HT-29 (cell line): ENCODE measurements around the gene CCDC121. TPM values are rescaled to one million over a fixed set of nuclear protein-coding genes. Genes with fewer than 3 reads are reported as not detected.
A peak's percentile ranks its signal among the peaks of the same experiment; 100 is the strongest.
"Not testable (repeated sequence)": the region's sequence is repeated elsewhere in the genome, so short reads cannot be mapped to it uniquely, and the experiment has no call there.

Experiments used
- DNase-seq: peaks from one replicate; pipeline ENCODE4 v3.0.0-alpha.2; 2015; ENCODE audit warnings: low spot score
- total RNA-seq: library from RNA; depleted of rRNA; stranded (reverse); fragments of >200 nt; shearing (Covaris generic); gene quantifications from 2 replicates; pipeline ENCODE4 v1.2.3, GENCODE V29; 2014

CCDC121 gene
- total RNA-seq, 1 experiment from 2014 or later = 0.99 TPM

GRCh38 chr2:27638037-27638637 lies 9.3 kb upstream of the CCDC121 start:
- no peak for DNase-seq

GRCh38 chr2:27636766-27637165 lies 8.0 kb upstream of the CCDC121 start:
- no peak for DNase-seq

- no peak for DNase-seq
Observed at GRCh38 chr2:27634291-27634690, 5.5 kb upstream of the CCDC121 start.

GRCh38 chr2:27630257-27630656 lies 1.4 kb upstream of the CCDC121 start:
- DNase-seq = not testable (repeated sequence)

GRCh38 chr2:27627963-27628766 lies 647 bp downstream of the CCDC121 start:
- DNase-seq = peak; percentile 51

- DNase-seq = not testable (repeated sequence)
Observed at GRCh38 chr2:27626921-27627320, 1.9 kb downstream of the CCDC121 start.

GRCh38 chr2:27626323-27626722 lies 2.5 kb downstream of the CCDC121 start:
- not testable (repeated sequence) for DNase-seq

GRCh38 chr2:27624943-27625342 lies 3.9 kb downstream of the CCDC121 start:
- DNase-seq = no peak

GRCh38 chr2:27622921-27623384 lies 5.9 kb downstream of the CCDC121 start:
- DNase-seq = no peak

GRCh38 chr2:27621524-27621923 lies 7.3 kb downstream of the CCDC121 start:
- DNase-seq = no peak

- no peak for DNase-seq
Observed at GRCh38 chr2:27615316-27615715, 13.5 kb downstream of the CCDC121 start.

- DNase-seq = no peak
Observed at GRCh38 chr2:27613985-27614384, 14.8 kb downstream of the CCDC121 start.

- DNase-seq = no peak
Observed at GRCh38 chr2:27606611-27607010, 22.2 kb downstream of the CCDC121 start.

GRCh38 chr2:27596627-27597026 lies 32.2 kb downstream of the CCDC121 start:
- DNase-seq = no peak

GRCh38 chr2:27595412-27595811 lies 33.4 kb downstream of the CCDC121 start:
- DNase-seq = not testable (repeated sequence)

GRCh38 chr2:27594020-27594703 lies 34.6 kb downstream of the CCDC121 start:
- not testable (repeated sequence) for DNase-seq

- DNase-seq = no peak
Observed at GRCh38 chr2:27593240-27593639, 35.6 kb downstream of the CCDC121 start.

- no peak for DNase-seq
Observed at GRCh38 chr2:27591745-27592144, 37.1 kb downstream of the CCDC121 start.

GRCh38 chr2:27588308-27588707 lies 40.5 kb downstream of the CCDC121 start:
- DNase-seq = no peak

GRCh38 chr2:27587025-27587424 lies 41.8 kb downstream of the CCDC121 start:
- DNase-seq = no peak

GRCh38 chr2:27584597-27584996 lies 44.2 kb downstream of the CCDC121 start:
- DNase-seq = no peak

- DNase-seq = no peak
Observed at GRCh38 chr2:27583390-27583915, 45.4 kb downstream of the CCDC121 start.
